Stimulated activated CD4-positive, alpha-beta T cell treated with anti-CD3 and anti-CD28 coated beads, Interleukin-4, amount 100 ng/mL, for 1 hour (primary cell): ENCODE measurements around the gene EVI2B.
"Not testable (repeated sequence)": the region's sequence is repeated elsewhere in the genome, so short reads cannot be mapped to it uniquely, and the experiment has no call there.

Experiments
- DNase-seq: peaks from one replicate; pipeline ENCODE4 v3.0.0-alpha.2; 2020

EVI2B gene

DNA sequence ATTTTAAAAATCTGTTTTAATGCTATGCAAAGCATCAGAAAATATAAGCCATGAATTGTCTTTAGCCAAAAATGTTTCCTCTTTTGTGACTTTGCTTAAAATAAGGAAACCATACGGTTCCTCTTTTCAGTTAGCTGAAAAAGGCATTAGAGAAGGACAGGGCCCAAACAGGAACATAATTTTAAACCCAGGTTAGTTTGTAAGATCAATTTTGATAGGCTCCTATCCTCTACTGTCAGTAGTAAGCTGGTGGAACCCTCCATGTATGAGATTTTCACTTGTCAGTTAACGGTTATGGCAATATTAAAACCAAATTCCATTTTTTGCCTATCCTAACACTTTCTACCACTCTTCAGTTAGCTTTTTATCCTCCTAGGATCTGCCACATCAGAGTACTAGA is 4.3 kb downstream of the EVI2B start:
- no peak for DNase-seq

DNA sequence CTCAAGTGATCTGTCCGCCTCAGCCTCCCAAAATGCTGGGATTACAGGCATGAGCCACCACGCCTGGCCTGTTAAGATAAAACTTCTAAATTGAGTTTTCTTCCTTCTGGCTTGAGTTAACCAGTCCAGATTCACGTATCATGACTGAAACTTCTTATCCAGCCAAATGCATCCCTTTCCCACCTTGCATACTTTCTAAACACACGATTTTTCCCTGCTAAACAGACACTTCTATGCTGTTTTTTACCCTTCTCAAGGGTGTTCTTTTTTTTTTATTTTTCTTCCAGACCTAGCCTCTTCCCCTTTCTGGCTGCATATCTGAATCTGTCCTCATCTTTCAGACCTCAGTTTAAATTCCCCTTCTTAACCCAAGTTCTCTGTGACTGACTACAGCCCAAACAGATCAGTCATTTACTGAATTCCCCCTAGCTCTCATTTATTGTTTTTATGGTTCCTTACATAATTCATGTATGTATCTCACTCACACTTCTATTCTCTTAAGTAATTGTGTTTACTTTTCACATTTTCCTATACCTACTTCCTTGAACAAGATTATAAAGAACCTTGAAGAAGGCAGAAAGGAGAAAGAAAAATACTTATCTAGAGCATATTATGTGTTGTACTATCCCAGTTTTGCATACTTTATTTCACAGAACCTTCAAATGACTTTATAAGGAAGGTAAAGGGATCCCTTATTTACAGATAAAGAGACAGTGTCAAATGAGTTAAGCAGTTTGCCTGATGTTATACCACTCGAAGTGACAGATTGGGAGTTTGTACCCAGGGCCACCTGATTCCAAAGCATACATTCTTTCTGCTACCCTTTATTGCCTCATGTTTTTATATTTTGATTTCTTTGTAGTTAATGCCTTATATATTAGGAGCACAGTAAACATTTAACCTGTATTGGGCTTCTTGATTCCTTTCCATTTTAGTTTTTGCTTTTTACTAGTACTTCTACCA is 5.2 kb downstream of the EVI2B start:
- DNase-seq, result no peak

DNA sequence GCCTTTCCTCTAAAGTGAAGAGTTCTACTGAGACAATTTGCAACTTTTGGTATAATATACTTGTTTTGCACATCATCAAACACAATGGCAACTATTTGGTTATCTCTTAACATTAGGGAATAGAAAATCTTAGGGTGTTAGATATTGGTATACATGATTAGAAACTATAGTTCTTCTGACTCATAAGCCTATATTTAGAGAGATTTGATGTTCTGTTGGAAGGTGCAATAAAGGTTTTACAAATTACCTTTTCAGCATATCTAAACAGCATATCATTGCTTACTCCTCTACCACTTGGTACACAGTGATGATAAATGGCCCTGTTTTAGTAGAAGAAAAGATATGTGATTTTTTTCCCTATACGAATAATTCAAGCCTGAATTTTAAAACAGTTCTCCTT is 6.2 kb downstream of the EVI2B start:
- DNase-seq, result no peak

DNA sequence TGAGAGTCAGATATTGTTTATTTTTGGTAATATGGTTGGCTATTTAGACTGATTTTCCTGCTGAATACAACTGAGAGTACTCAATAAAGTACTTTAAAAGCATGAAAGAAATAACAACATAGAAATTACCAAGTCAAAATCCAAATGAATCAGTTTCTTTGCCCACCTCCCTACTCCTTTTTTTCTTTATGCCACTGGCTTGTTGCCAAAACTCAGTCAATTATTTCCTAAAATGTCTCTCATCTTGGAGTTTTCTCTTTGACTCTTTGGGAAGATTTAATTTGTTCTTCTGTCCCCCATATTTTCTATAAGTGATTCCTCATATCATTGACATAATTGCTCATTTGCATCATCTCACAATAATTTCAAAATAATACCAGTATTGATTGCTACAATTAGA is 14.2 kb downstream of the EVI2B start:
- no peak for DNase-seq

DNA sequence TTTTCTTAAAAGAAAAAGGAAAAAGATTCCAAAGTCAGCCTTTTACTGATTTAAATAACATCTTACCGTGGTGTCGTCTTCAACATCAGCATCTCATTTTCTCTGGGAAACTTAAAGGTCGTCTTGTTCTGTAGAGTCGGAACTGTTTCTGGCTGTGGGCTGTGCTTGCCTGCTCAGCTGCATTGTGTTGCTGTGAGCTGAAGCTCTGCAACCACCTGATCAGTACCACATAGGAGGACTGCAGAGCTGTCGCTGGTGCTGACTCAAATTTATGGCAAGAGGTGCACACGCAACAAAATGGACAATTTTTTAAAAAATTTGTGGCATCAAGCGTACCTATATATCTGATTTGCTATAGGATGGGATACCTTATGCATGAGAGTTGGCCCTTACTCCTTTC is 16.8 kb downstream of the EVI2B start, which contains the start of gene OMG:
Gene OMG, minus strand, starts transcription at position 150 of the 400 bp plus-strand sequence. CDS start 908 bp downstream, outside the sequence.
- DNase-seq, result no peak

DNA sequence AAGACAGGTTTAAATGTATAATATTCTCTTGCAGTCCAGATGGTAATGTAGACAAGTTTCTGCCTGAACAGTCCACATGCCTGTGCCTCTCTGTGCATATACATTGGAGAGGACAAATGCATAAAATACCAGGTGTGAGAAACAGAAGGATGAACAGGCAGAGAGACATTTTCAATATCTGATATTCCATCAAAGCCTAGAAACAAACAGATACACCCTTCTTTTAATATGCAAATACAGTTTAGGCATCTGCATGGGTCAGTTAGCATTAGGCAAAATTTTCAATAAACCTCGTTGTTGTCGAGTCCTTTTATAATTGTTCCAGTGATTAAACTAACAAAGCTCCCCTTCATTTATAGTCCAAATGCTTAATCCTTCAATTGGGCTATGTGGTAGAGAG is 17.7 kb downstream of the EVI2B start:
- DNase-seq, result no peak

DNA sequence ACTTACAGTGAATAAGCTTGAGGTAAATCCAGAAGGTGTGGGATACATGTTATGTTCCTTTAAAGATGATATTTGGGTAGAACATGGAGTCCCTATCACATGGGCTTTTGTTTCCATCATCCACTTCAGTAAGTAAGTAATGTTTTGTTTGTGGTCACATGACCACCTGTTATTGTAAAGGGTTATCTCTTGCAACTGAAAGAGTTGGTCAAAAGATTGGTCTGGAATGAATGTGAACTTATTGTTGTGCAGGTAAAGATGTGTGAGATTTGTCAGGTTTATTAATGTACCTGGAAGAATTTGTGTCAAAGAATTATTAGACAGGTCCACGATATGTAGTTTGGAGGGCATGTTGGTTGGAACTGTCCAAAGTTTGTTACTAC is 18.4 kb downstream of the EVI2B start:
- DNase-seq, result no peak

DNA sequence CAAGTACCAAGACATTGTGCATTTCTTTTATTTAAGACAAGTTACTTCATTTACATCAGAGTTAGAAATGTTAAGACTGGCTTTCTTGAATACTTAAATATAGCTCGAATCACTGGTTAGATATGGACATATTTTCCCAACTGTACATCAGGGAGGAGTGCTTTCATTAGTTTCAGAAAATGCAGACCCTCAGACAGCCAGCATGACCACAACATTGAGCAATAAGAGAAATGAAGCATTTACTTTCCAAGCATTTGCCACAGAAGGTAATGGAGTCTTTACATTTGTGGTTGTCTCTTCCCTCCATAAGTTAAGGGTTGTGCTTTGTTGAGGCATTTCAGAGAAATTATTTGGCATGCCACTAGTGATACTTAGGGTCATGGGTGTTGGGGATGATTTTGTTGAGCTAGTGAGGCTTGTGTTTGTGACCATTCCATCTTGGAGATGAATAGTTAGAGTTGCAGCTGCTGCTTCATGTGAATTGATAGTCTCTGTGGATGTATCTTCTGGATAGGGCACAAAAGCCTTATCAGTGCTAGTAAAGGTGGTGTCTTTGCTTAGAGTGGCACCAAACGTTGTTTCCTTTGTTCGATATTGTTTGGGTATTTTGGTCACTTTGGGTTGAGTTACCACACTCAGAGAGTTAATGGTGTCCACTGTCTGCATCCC is 18.9 kb downstream of the EVI2B start:
- no peak for DNase-seq

DNA sequence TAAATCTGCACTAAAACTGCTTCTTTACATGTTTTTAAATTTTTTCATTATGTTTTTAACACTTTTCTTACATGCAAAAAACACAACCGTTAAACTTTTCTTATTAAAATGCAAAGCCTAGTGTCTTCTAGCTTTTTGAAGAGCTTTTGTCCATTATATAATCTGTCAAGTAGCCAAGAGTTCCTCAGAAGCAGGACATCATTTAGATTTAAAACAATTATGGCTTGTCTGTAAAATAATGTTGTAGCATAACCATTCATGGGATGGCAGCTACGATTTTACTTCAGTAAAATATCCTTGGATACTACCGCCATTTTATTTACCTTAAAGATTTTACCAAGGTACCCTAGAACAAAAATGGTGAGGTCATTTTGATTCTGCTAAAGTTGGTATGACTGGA is 19.6 kb downstream of the EVI2B start:
- no peak for DNase-seq

DNA sequence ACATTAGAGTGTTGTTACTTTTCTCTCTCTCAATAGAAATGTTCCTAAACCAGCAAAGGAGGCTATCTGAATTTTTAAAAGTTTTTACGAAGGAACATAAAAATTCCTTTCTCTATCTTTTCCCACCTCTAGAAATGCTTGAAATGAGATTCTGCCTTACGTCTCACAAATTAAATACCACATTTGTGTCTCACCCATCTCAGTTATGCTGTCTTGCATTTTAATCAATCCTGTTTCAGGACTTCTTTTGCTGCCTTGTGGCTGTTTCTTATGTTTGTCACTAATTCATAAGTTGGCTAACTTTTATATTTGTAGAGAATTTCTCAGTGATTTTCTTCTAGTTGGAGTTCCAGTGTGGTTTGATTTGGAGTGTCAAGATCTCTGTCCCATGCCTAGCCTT is 20.3 kb downstream of the EVI2B start:
- no peak for DNase-seq

DNA sequence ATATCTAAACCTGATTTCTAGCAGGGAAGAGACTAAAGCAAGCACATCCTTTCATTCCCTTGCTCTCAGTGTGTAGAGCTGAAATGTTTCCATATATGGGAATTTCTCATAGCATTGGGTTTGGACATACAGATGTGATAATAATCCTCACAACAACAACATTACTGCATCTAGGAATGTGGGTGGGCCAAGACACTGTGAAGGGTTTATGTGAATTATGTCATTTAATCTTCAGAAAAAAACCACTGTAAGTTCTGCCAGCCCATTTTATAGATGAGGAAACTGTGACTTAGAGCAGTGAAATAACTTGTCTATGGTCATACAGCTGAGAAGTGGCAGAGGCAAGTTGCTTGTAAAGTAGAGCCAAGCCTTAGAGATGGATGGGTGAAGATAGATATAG is 22.0 kb downstream of the EVI2B start:
- no peak for DNase-seq

DNA sequence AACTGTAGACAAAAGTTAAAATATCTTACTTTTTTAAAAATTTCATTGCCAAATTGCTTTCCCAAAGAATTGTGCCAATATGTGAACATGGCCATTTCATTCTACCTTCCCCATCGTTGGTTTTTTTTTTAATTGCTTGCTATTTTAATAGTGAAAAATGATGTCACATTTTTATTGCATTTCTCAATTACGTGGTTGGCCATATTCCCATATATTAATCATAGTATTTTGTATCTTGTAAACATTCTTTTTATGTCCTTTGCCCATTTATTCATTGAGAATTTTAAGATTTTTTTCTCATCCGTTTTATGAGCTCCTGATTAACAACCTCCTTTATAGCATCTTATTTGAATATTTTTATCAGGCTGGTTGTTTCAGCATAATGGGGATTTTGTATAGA is 24.1 kb downstream of the EVI2B start:
- DNase-seq, result no peak

DNA sequence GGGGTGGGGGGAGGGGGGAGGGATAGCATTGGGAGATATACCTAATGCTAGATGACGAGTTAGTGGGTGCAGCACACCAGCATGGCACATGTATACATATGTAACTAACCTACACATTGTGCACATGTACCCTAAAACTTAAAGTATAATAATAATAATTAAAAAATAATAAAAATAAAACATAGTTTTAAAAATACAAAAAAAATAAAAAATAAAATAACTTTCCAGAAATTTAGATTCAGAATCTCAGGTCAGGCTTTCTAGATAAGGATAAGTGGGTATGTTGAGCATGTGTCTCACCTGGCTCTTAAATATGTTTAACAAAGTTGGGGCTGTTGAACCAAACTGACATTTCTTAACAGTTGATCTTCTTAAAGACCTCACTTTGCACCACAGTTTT is 25.9 kb downstream of the EVI2B start:
- not testable (repeated sequence) for DNase-seq

DNA sequence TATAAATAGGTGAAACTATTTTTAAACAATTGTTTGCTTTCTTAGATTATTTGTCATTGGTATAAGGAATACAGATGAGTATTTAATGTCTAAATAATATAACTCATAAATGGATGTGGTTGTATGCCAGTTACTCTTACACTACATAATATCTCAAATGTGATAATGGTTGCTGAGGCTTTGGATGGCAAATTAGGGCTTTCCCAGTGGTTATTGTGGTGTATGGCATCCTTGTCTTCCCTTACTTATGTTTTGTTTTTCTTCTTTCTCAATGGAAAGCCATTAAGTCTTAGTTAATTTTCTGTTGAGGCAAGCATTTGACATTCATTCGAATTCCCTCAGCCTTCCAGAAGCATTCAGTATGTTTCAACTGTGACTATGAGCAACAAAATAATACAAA is 27.3 kb downstream of the EVI2B start:
- no peak for DNase-seq

DNA sequence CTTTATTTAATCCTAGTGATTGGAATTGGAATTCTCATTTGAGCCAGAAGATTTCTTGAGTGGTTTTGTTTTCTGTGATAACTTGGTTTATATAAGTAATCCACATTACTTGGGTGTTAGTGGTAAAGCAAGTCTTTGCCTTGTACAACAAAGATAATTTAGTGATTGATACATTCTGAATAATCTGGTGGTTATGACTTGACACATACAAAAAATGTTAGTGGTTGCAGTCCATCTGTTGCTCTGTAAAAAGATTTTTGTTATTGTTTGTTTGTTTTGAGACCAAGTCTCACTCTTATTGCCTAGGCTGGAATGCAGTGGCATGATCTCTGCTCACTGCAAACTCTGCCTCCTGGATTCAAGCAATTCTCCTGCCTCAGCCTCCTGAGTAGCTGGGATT is 30.0 kb downstream of the EVI2B start:
- no peak for DNase-seq

DNA sequence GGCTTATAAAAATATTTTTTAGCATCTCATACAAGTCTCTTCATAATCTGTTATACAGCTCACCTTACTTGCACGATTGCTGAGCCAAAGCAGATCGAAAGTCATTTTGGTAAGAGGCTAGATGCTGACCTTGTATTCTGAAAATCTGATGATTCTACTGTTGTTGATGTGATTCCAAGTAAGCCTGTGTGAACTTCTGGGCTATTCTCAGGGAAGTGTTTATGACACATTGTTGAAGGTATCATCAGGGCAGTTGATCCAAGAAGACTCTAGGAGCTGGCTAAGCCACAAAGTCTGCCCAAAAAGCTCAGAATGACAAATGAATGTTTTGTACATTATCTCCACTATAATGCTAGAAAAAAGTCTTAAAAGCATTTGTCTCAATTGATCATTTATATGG is 32.8 kb downstream of the EVI2B start:
- no peak for DNase-seq

DNA sequence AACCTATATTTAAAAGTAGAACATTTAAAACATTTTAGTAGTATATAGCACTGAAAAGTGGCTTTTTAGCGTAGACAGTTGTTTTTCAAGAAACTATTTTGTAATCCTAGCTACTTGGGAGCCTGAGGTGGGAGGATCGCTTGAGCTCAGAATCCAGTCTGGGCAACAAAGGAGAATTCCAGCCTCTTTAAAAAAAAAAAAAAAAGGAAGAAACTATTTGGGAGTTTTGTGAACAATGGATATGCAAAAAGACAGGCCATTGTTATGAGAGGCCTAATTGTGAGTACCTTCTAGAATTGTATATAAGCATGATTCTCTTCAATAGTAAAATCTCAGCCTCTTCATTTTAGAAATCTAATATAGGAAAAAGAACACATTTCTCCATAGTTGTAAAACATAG is 34.5 kb downstream of the EVI2B start:
- no peak for DNase-seq

DNA sequence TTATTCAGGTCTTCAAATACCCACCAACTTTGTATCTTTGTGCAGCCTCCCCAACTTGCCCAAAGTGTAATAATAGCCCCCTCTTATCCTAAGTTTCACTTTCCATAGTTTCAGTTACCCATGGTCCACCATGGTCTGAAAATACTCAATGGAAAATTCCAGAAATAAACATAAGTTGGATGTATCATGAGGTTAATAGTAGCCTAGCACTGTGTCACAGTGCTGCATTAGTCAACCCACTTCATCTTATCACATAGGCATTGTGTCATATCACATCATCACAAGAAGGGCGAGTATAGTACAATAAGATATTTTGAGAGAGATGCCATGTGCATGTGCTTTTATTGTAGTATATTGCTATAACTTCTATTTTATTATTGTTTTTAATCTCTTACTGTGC is 38.7 kb downstream of the EVI2B start:
- no peak for DNase-seq

DNA sequence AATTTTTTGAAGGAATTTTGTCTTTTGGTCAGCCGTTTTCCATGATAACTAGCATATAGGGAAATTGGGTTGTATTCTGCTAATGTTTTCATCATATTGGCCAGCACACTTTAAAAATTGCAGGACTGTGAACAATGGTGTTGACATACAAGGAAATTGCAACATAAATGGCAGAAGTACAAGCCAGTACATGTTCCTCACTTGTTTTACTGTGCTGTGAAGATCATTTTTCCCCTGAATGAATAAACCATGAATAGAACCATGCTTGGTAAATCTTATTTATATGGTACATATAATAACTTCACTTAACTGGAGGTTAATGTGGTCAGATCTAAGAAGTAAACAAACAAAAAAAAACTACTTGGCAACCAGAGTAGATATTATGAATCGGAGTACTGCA is 39.6 kb downstream of the EVI2B start:
- no peak for DNase-seq

DNA sequence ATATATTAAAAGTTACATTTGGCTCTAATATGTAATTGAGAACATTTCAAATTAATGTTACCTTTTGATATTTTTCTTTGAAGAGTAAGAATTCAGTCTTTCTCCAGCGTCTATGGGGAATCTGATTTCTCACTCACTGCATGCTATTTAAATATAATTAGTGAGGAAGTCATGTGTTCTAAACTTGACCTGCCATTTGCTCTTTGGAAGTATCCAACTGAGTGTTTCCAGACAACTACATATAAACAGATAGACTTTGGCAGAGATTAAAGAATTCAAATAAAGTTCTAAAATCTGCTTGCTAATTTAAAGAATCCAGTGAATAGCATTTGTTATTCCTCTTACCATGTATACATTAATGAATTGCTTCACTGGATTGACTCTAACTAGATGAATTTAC is 40.3 kb downstream of the EVI2B start:
- DNase-seq, result no peak

DNA sequence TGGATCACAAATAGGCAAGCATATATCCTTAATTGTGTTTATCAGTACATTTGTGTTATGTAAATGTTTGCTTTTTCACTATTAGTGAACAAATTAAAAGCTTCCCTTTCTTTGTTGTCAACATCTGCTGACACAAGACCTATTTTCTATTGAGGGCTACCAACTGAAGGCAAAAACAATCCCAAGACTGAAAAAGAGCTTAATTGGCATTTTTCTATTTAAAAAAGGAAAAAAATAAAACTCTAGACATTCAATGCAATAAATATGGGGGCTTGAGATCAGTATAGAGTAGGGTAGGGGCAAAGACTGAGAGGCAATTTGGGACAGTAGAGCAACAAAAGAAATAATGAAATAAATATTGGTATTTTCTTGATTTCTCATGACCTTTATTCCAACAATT is 41.1 kb downstream of the EVI2B start:
- DNase-seq, result no peak

DNA sequence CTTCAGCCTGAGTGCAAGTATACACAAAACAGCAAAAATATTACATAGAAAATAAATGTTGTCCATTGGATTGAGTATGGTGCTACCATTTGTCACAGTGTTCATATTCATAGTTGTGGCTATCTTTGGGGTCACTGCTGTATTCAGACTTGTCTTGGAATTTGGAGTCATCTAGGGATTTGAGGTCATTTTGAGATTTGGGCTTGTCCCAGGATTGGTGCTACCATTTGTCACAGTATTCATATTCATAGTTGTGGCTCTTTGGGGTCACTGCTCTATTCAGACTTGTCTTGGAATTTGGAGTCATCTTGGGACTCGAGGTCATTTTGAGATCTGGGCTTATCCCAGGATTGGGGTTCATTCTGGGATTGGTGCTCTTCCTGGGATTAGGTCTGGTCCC is 41.6 kb downstream of the EVI2B start:
- DNase-seq, result no peak

DNA sequence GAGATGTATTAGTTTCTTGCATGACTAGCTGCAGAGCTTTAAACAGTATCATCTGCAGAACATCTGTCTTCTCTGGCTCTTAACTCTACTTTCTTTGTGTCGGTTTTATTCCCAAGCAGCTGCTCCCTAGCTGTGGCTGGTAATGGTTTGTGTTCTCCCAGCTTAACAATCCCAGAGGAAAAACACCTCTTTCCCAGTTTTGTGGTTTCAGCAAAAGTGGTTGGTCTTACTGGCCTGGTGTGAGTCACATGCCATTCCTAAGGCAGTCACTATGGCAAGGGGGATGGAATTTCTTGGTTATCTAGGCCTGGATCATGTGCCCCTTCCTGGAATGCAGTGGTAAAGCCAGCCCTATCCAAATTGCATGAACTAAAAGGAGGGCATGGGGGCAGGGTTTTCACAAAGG is 44.3 kb downstream of the EVI2B start:
- DNase-seq, result no peak

DNA sequence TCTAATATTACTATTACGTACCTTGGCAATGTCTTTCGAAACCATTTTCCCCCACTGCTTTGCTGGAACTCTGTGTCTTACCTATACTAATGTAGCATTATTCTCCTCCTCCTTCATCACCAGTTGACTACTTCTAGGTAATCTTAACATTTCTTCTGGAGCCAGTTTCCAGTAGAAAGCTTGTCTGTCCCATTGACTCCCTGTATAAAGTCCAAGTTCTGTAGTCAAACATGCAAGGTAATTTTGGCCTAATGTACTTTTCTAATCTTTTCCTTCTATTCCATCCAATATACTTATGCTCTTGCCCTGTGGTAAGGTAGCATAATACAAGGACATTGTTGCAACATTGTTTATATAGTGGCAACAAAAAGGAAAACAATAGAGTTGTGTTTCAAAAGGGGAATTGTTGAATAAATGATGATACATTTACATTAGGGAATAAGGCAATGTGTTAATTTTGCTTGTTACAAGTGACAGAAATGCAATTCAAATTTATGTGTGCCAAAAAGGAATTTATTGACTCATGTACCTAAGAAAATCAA is 44.7 kb downstream of the EVI2B start:
- DNase-seq, result no peak
